ENCODE data around the gene C18orf63.

Gene C18orf63

GRCh38 chr18:74377776-74378175 is 62.1 kb downstream of the C18orf63 start:
- no peak for DNase-seq (ENCODE audit: low read depth)

- DNase-seq (ENCODE audit: low read depth), result no peak
Measured at GRCh38 chr18:74378179-74378682, 62.6 kb downstream of the C18orf63 start.

GRCh38 chr18:74380916-74381315 is 65.3 kb downstream of the C18orf63 start:
- no peak for DNase-seq (ENCODE audit: low read depth)

GRCh38 chr18:74381621-74382295 is 66.1 kb downstream of the C18orf63 start:
- no peak for DNase-seq (ENCODE audit: low read depth)

- no peak for DNase-seq (ENCODE audit: low read depth)
Measured at GRCh38 chr18:74382481-74383017, 66.9 kb downstream of the C18orf63 start.

- DNase-seq (ENCODE audit: low read depth), result no peak
Measured at GRCh38 chr18:74387383-74387782, 71.7 kb downstream of the C18orf63 start.

GRCh38 chr18:74388227-74388626 is 72.6 kb downstream of the C18orf63 start:
- DNase-seq (ENCODE audit: low read depth), result no peak

- no peak for DNase-seq (ENCODE audit: low read depth)
Measured at GRCh38 chr18:74389171-74389927, 73.7 kb downstream of the C18orf63 start.

- no peak for DNase-seq (ENCODE audit: low read depth)
Measured at GRCh38 chr18:74389991-74390390, 74.4 kb downstream of the C18orf63 start.

- no peak for DNase-seq (ENCODE audit: low read depth)
Measured at GRCh38 chr18:74390900-74391299, 75.3 kb downstream of the C18orf63 start.

- no peak for DNase-seq (ENCODE audit: low read depth)
Measured at GRCh38 chr18:74392323-74392722, 76.7 kb downstream of the C18orf63 start.

- no peak for DNase-seq (ENCODE audit: low read depth)
Measured at GRCh38 chr18:74395006-74395405, 79.4 kb downstream of the C18orf63 start.

GRCh38 chr18:74395648-74396154 is 80.1 kb downstream of the C18orf63 start:
- no peak for DNase-seq (ENCODE audit: low read depth)

GRCh38 chr18:74396171-74397169 is 80.8 kb downstream of the C18orf63 start:
- no peak for DNase-seq (ENCODE audit: low read depth)

GRCh38 chr18:74397572-74397971 is 81.9 kb downstream of the C18orf63 start:
- no peak for DNase-seq (ENCODE audit: low read depth)

- DNase-seq (ENCODE audit: low read depth), result no peak
Measured at GRCh38 chr18:74399091-74399887, 83.7 kb downstream of the C18orf63 start.

- no peak for DNase-seq (ENCODE audit: low read depth)
Measured at GRCh38 chr18:74400813-74401212, 85.2 kb downstream of the C18orf63 start.

- no peak for DNase-seq (ENCODE audit: low read depth)
Measured at GRCh38 chr18:74402806-74403433, 87.3 kb downstream of the C18orf63 start.

GRCh38 chr18:74407888-74408287 is 92.2 kb downstream of the C18orf63 start:
- DNase-seq (ENCODE audit: low read depth), result no peak

Measured in activated T-cell treated with anti-CD3 and anti-CD28 coated beads for 48 hours (primary cell).